Hepatocyte (in vitro differentiated cells): ENCODE data around the gene EMC8.

Experiments
- EZH2 ChIP-seq: fragments of 200-600 bp; sonication (generic); IDR thresholded peaks from 2 replicates; pipeline ENCODE4 v1.6.1; 2016; ENCODE audit warnings: antibody characterized with exemption, mild to moderate bottlenecking, borderline replicate concordance
- EZH2phosphoT487 ChIP-seq: fragments of 200-600 bp; sonication (generic); IDR thresholded peaks from one replicate; pipeline ENCODE4 v1.6.1; 2018; ENCODE audit warnings: antibody characterized with exemption, mild to moderate bottlenecking, low read depth, moderate library complexity; ENCODE audit not compliant: unreplicated experiment, severe bottlenecking
- TF ChIP-seq, protein P1 (sequence below): fragments of 200-600 bp; sonication (generic); IDR thresholded peaks from 2 replicates; pipeline ENCODE4 v1.5.1; 2016; ENCODE audit warnings: antibody characterized with exemption, mild to moderate bottlenecking; ENCODE audit not compliant: poor library complexity

DNA sequence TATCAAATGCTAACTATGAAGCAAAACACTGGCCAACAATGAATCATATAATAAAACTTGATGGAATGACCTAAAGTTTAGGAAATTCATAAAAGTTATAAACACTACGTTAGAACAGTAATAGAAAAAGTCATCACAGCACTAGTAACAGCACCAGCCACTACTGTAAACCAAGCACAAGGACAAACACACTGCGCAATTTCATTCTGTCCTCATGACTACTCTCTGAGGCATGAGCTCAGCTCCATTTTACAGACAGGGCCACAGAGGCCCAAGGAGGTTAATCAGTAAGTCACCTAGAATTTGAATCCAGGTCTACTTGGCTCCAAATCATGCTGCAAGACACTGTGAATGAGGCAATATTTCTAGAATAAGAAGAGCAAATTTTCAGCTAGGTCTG lies 13.4 kb downstream of the EMC8 start:
- TF ChIP-seq, protein P1, sequence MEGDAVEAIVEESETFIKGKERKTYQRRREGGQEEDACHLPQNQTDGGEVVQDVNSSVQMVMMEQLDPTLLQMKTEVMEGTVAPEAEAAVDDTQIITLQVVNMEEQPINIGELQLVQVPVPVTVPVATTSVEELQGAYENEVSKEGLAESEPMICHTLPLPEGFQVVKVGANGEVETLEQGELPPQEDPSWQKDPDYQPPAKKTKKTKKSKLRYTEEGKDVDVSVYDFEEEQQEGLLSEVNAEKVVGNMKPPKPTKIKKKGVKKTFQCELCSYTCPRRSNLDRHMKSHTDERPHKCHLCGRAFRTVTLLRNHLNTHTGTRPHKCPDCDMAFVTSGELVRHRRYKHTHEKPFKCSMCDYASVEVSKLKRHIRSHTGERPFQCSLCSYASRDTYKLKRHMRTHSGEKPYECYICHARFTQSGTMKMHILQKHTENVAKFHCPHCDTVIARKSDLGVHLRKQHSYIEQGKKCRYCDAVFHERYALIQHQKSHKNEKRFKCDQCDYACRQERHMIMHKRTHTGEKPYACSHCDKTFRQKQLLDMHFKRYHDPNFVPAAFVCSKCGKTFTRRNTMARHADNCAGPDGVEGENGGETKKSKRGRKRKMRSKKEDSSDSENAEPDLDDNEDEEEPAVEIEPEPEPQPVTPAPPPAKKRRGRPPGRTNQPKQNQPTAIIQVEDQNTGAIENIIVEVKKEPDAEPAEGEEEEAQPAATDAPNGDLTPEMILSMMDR = no peak
- no peak for TF ChIP-seq EZH2
- no peak for TF ChIP-seq EZH2phosphoT487
